RCC 7860 (cell line): ENCODE measurements around the gene SVIL.
A peak's percentile ranks its signal among the peaks of the same experiment; 100 is the strongest.
"Not testable (repeated sequence)": the region's sequence is repeated elsewhere in the genome, so short reads cannot be mapped to it uniquely, and the experiment has no call there.

Experiments
- DNase-seq: peaks from one replicate; pipeline ENCODE4 v3.0.0-alpha.2; 2015; ENCODE audit warnings: low spot score
- FAIRE-seq: peaks from 2 replicates; lab custom pipeline; 2012; peaks lifted over from hg19 to GRCh38; lab: Jason Lieb, UNC

The SVIL gene

GRCh38 chr10:29495366-29495765 lies 139.4 kb downstream of the SVIL start:
- no peak for DNase-seq
- FAIRE-seq: no peak

- FAIRE-seq (no peak), DNase-seq (no peak)
Measured at GRCh38 chr10:29493697-29494096, 141.1 kb downstream of the SVIL start.

GRCh38 chr10:29492774-29493173 lies 142.0 kb downstream of the SVIL start:
- no peak for DNase-seq
- FAIRE-seq: no peak

DNA sequence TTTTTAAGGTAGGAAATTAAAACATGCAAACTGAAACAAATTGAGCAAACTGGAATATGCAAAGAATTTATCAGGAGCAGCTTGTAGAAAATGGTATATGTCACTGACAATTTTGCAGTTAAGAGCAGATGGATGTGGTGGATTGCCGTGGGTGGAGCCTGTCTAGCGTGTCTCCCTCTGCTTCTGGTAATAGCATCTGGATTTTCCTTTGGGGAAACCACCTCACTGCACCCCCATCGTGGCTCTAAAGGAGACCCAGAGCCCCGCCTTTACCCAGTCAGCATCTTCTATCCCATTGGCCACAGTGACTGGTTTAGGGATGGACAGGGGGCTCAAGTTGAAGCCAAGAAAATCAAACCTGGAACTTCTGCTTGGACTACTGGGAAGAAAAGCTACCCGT lies 142.9 kb downstream of the SVIL start:
- FAIRE-seq: no peak
- DNase-seq: no peak

DNA sequence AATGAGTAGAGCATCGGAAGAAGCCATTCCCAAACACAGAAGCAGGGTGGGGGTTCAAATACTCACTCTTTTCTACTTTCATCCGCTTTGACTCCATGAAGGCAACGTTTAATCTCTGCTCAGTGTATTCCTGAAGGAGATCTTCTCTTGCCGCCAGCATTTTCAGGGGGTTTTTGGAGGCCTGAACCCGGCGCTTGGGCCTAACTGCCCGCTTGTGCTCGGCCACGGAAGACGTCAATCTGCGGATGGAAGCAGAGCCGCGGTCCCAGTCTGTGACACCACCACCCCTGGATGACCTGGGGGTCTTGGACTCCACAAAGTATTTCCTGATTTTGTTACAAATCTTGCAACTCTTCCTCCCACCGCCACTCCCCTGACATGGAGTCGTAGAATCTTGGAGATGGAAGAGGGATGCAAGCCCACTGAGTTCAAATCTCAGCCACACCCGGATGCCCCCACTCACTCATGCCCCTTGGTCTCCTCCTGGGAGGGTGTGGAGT lies 143.9 kb downstream of the SVIL start:
- FAIRE-seq, DNase-seq: not testable (repeated sequence)

GRCh38 chr10:29488471-29488870 lies 146.3 kb downstream of the SVIL start:
- peak; percentile 92 for FAIRE-seq

GRCh38 chr10:29487884-29488266 lies 146.9 kb downstream of the SVIL start:
- not testable (repeated sequence) for FAIRE-seq

More at GRCh38 chr10:29488471-29488870, 146.3 kb downstream of the SVIL start:
- DNase-seq: peak; percentile 66

DNA sequence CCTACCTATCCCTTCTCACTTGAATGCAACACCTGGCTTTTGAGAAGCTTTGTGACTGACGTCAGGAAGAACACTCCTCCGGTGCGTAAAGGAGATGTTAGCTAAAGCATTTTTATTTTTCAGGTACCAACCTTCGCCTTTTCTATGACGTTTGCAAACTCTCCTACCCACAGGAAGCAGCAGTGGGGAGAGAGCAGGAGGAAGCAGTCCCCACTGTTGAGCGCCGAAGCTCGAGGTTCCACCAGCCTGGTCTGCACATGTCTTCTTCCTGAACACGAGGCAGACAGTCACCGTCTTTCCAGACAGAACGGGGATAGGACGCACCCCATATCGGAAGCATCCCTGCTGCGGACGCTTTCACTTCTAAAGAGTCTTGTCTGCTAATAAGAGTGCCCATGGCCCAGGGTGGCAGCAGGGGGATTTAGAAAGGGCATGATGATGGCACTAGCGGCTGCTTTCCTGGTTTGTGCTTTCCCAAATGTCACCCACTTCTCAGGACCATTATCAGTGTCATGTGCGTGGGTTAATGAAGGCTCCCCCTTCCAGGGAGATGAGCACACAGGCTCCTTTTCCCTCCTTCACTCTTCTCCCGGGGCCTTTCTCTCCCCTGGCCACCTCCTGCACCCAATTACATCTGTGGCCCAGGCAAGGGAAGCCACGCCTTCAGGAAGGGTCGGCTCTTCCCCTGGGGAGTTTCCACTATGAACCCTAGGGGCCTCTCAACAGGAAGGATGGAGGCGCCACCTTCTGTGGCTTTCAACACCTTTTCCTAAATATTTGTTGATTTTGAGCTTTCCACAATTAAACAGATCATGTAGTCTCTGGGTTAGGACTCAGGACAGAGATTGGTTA lies 147.5 kb downstream of the SVIL start:
- not testable (repeated sequence) for FAIRE-seq, DNase-seq

More at GRCh38 chr10:29487884-29488266, 146.9 kb downstream of the SVIL start:
- DNase-seq: not testable (repeated sequence)

- FAIRE-seq: no peak
- DNase-seq: no peak
Measured at GRCh38 chr10:29486433-29486832, 148.3 kb downstream of the SVIL start.

DNA sequence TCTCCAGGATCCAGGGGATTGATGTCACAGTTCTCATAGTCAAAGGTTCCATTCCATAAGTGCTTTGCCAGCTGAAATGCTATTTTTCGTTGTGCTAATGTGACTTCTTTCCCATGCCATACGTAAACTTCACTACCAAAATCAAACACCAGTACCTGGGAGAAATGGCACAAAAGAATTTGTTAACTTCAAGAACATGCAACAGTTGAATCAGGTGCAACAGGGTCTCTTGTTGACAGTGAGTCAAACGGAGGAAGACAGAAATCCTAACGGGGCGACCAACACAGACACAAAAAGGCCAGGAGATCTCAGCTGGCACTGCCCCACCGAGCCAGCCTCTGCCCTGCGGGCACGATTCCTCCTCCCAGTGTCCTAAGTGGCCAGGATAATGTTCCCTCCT lies 150.1 kb downstream of the SVIL start:
- not testable (repeated sequence) for FAIRE-seq, DNase-seq

- FAIRE-seq: peak; percentile 87
Measured at GRCh38 chr10:29482591-29483431, 152.0 kb downstream of the SVIL start.

DNA sequence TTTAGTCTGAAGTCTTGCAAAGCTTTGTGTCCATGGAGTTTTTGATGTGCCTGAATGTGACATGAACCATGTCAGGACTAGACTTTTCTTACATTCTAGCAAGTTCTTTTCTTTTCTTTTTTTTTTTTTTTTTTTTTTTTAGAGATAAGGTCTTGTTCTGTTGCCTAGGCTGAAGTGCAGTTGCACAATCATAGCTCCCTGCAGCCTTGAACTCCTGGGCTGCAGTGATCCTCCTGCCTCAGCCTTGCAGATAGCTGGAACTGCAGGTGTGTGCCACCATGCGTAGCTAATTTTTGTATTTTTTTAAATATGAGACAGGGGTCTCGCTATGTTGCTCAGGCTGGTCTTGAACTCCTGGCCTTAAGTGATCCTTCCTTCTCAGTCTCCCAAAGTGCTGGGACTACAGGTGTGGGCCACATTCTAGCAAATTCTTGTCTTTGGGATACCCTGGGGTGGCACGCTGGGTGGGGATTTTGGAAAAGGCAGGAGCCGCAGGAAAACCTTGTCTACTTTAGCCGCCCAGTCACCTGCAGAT lies 152.8 kb downstream of the SVIL start:
- DNase-seq (no peak), FAIRE-seq (no peak)

More at GRCh38 chr10:29482591-29483431, 152.0 kb downstream of the SVIL start:
- DNase-seq: peak; percentile 78

GRCh38 chr10:29479981-29480954 lies 154.5 kb downstream of the SVIL start:
- peak; percentile 98 for FAIRE-seq
- DNase-seq: peak; percentile 94

- FAIRE-seq (peak; percentile 90), DNase-seq (peak; percentile 91)
Measured at GRCh38 chr10:29479081-29479925, 155.5 kb downstream of the SVIL start.

DNA sequence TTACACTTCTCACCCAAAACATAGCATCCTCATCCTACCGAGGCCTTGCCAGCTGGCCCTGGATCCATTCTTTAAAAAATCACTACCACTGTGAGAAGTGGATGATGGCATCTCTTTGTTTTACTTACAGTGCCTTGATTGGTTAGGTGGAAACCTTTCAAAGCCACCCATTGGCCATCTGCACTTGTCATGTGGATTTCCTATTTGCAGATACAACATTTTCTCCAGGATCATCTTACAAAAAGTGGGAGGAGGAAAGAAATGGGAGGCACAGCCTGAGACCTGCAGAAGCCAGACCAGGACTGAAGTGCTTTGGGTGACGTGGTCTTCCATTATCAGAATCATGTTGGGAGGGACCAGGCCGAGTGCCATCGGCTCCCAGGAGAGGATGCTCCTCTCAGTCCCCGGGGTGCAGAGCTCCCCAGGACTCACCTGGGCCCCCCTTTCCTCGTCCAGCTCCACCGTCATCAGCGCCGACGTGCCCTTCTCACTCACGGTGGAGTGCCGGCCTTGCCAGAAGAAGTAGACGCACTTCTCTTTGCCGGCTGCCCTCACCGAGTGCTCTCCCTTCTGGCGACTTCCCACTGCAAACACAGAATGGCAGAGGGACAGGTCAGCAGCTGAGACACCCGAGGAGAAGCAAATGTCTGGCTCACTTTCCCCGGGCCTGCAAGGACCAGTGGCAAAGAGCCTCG lies 161.2 kb downstream of the SVIL start:
- no peak for DNase-seq
- FAIRE-seq: no peak

GRCh38 chr10:29473087-29473356 lies 161.7 kb downstream of the SVIL start:
- DNase-seq (no peak), FAIRE-seq (no peak)

- FAIRE-seq: peak; percentile 84
- peak; percentile 31 for DNase-seq
Measured at GRCh38 chr10:29472301-29473086, 162.3 kb downstream of the SVIL start.

DNA sequence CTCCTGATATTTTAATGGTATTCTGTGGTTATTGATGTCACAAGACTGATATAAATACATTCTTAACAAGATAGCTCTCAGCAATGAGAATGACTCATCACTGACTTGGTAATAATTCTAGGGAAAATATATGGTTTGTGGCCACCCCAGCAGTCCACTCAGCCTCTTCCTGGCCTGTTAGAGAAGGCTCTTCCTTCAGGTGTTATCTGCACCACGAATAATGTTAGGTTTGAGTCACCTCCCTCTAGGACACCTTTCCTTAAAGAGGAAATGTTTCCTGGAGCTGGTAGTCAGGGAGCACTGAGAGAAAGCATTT lies 163.3 kb downstream of the SVIL start:
- peak; percentile 99 for FAIRE-seq

More for the DNA sequence above, 163.3 kb downstream of the SVIL start:
- DNase-seq: peak; percentile 94
